ENCODE data around the gene HS6ST3. TPM values are rescaled to one million over a fixed set of nuclear protein-coding genes. Genes with fewer than 3 reads are reported as not detected.

The HS6ST3 gene
- total and polyA plus RNA-seq, 2 donors (not counting 1 experiment from before 2014, with no cell fraction given), result not detected

DNA sequence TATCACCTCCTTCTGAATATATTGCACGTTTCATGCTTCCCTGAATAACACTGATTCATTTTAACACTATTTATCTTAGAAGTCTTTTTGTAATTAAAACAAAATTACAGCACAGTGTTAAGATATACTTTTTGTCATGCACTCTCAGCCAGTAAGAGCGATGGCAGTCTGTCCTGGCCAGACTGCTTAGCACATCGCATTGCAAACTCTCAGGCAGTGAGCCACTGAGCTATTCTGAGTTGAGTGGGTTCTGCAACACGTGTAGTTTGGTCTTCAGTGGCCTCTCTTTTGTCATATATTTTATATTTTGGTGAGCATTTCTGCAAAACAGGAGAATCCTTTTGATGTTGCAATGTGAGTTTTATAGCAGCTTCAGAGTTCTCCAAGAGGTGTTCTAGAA, 332.1 kb downstream of the HS6ST3 start:
- Histone ChIP-seq H3K4me1 (ENCODE audit: control insufficient read depth, extremely low read depth, insufficient read depth, low read length) (no peaks in the 10 kb centered on the region), H3K9ac (ENCODE audit: insufficient read depth, low read length) (no peak overlapping the region), H3K4me3 (replicated peaks in 1 of 4; ENCODE audit: control extremely low read depth in 1 of 4, insufficient read depth in 1 of 4, low read depth in 3 of 4, low read length in 4 of 4) (no peak overlapping the region), H3K79me2 (ENCODE audit: control insufficient read depth, insufficient read depth, low read length) (no peaks in the 10 kb centered on the region), H3K27me3 (ENCODE audit: control insufficient read depth, insufficient read depth, low read length) (no peaks in the 10 kb centered on the region), H4K20me1 (ENCODE audit: control insufficient read depth, extremely low read depth, insufficient read depth, low read length) (no peaks in the 10 kb centered on the region), H3K4me2 (ENCODE audit: extremely low read depth, insufficient read depth, low read length) (no peak overlapping the region), H3K36me3 (ENCODE audit: control insufficient read depth, insufficient read depth, low read length) (no peaks in the 10 kb centered on the region), H3K9me3 (ENCODE audit: control insufficient read depth, insufficient read depth, low read depth, low read length) (no peaks in the 10 kb centered on the region), H2AFZ (ENCODE audit: low read length) (no peak overlapping the region), H3K27ac (ENCODE audit: insufficient read depth, low read length) (no peak overlapping the region)
- no peak for DNase-seq (ENCODE audit: low read depth in 2 of 2)
- no peak for TF ChIP-seq EZH2 (IDR thresholded peaks at IDR 0.05; ENCODE audit: low read length, missing control alignments)
- TF ChIP-seq, protein P1, sequence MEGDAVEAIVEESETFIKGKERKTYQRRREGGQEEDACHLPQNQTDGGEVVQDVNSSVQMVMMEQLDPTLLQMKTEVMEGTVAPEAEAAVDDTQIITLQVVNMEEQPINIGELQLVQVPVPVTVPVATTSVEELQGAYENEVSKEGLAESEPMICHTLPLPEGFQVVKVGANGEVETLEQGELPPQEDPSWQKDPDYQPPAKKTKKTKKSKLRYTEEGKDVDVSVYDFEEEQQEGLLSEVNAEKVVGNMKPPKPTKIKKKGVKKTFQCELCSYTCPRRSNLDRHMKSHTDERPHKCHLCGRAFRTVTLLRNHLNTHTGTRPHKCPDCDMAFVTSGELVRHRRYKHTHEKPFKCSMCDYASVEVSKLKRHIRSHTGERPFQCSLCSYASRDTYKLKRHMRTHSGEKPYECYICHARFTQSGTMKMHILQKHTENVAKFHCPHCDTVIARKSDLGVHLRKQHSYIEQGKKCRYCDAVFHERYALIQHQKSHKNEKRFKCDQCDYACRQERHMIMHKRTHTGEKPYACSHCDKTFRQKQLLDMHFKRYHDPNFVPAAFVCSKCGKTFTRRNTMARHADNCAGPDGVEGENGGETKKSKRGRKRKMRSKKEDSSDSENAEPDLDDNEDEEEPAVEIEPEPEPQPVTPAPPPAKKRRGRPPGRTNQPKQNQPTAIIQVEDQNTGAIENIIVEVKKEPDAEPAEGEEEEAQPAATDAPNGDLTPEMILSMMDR (conservative IDR thresholded peaks at IDR 0.05 in 1 of 2, IDR thresholded peaks at IDR 0.05 in 1 of 2; ENCODE audit: low read depth in 1 of 2, low read length in 2 of 2), result no peak

DNA sequence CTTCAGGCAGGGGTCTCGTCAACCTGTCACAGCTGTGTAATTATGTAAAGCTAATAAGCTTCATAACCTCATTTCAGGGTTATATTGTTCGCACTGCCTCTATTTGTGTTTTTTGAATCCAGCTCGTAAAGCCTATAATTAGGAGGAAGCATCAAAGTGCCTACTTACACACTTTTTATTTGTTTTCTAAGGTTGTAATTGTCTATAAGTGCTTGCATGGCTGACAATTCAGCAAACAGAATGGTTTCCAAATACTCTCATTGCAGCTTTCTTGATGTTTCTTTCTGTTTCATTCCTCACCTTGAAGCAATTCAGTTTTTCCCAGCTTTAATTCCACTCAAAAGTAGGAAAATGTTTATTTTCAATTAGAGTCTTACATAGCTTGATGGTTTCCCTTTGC, 336.3 kb downstream of the HS6ST3 start:
- H2AFZ ChIP-seq (ENCODE audit: low read length), result no peak overlapping the region
- H3K4me3 ChIP-seq (replicated peaks in 1 of 4; ENCODE audit: control extremely low read depth in 1 of 4, insufficient read depth in 1 of 4, low read depth in 3 of 4, low read length in 4 of 4), result no peak overlapping the region
- no peaks in the 10 kb centered on the region for H4K20me1 ChIP-seq (ENCODE audit: control insufficient read depth, extremely low read depth, insufficient read depth, low read length)
- no peaks in the 10 kb centered on the region for H3K9me3 ChIP-seq (ENCODE audit: control insufficient read depth, insufficient read depth, low read depth, low read length)
- DNase-seq (ENCODE audit: low read depth in 2 of 2), result no peak
- H3K36me3 ChIP-seq (ENCODE audit: control insufficient read depth, insufficient read depth, low read length), result no peaks in the 10 kb centered on the region
- H3K9ac ChIP-seq (ENCODE audit: insufficient read depth, low read length), result no peak overlapping the region
- no peak overlapping the region for H3K4me2 ChIP-seq (ENCODE audit: extremely low read depth, insufficient read depth, low read length)
- no peaks in the 10 kb centered on the region for H3K79me2 ChIP-seq (ENCODE audit: control insufficient read depth, insufficient read depth, low read length)
- no peaks in the 10 kb centered on the region for H3K4me1 ChIP-seq (ENCODE audit: control insufficient read depth, extremely low read depth, insufficient read depth, low read length)
- no peak overlapping the region for H3K27ac ChIP-seq (ENCODE audit: insufficient read depth, low read length)
- TF ChIP-seq EZH2 (IDR thresholded peaks at IDR 0.05; ENCODE audit: low read length, missing control alignments), result no peak
- TF ChIP-seq, protein P1 (conservative IDR thresholded peaks at IDR 0.05 in 1 of 2, IDR thresholded peaks at IDR 0.05 in 1 of 2; ENCODE audit: low read depth in 1 of 2, low read length in 2 of 2), result no peak
- H3K27me3 ChIP-seq (ENCODE audit: control insufficient read depth, insufficient read depth, low read length), result no peaks in the 10 kb centered on the region

DNA sequence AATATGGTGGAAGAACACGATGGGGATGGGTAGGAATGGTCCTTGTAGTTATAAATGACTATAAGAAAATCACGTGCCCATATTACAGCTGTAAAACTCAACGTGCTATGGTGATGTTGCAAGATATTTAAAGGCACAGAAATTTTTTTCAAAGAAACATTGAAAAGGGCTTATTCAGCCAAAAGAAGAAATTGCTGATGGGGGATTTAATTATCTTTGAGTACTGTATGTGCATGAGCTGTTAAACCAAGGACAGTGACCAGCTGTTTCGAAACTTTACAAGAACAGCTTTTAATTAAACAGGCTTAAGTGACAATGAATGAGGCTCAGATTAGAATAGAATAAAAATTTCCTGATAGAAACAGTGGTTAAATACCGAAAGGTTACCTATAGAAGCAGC, 339.0 kb downstream of the HS6ST3 start:
- no peak overlapping the region for H3K9ac ChIP-seq (ENCODE audit: insufficient read depth, low read length)
- no peaks in the 10 kb centered on the region for H3K36me3 ChIP-seq (ENCODE audit: control insufficient read depth, insufficient read depth, low read length)
- H4K20me1 ChIP-seq (ENCODE audit: control insufficient read depth, extremely low read depth, insufficient read depth, low read length), result no peaks in the 10 kb centered on the region
- H3K9me3 ChIP-seq (ENCODE audit: control insufficient read depth, insufficient read depth, low read depth, low read length), result no peaks in the 10 kb centered on the region
- no peaks in the 10 kb centered on the region for H3K4me1 ChIP-seq (ENCODE audit: control insufficient read depth, extremely low read depth, insufficient read depth, low read length)
- DNase-seq (ENCODE audit: low read depth in 2 of 2), result no peak
- H3K4me3 ChIP-seq (replicated peaks in 1 of 4; ENCODE audit: control extremely low read depth in 1 of 4, insufficient read depth in 1 of 4, low read depth in 3 of 4, low read length in 4 of 4), result no peak overlapping the region
- no peak overlapping the region for H3K27ac ChIP-seq (ENCODE audit: insufficient read depth, low read length)
- no peak overlapping the region for H2AFZ ChIP-seq (ENCODE audit: low read length)
- no peak overlapping the region for H3K4me2 ChIP-seq (ENCODE audit: extremely low read depth, insufficient read depth, low read length)
- TF ChIP-seq, protein P1 (conservative IDR thresholded peaks at IDR 0.05 in 1 of 2, IDR thresholded peaks at IDR 0.05 in 1 of 2; ENCODE audit: low read depth in 1 of 2, low read length in 2 of 2), result no peak
- TF ChIP-seq EZH2 (IDR thresholded peaks at IDR 0.05; ENCODE audit: low read length, missing control alignments), result no peak
- no peaks in the 10 kb centered on the region for H3K27me3 ChIP-seq (ENCODE audit: control insufficient read depth, insufficient read depth, low read length)
- H3K79me2 ChIP-seq (ENCODE audit: control insufficient read depth, insufficient read depth, low read length), result no peaks in the 10 kb centered on the region
